Kidney (tissue), 14 donors: ENCODE data around the gene RSPH6A. TPM values are rescaled to one million over a fixed set of nuclear protein-coding genes. Genes with fewer than 3 reads are reported as not detected.

Experiments used
- DNase-seq, 5 donors: peaks; one replicate each; pipeline ENCODE4 v3.0.0-alpha.2; 2013 to 2020
- FAIRE-seq: peaks from 2 replicates; lab custom pipeline; 2012; peaks lifted over from hg19 to GRCh38; lab: Jason Lieb, UNC
- H3K27ac ChIP-seq, 2 donors: one replicate each; pipeline ENCODE4 v1.7.0; 2013; ENCODE audit warnings: low read depth in 2 of 2, low read length in 2 of 2, inconsistent platforms in 1 of 2
- H3K27me3 ChIP-seq: one replicate; pipeline ENCODE4 v1.7.1; 2013; ENCODE audit warnings: low read length, inconsistent platforms; ENCODE audit not compliant: control insufficient read depth, insufficient read depth
- H3K36me3 ChIP-seq, 3 donors: one replicate each; pipeline versions ENCODE4 v1.7.0 to v1.7.1; 2013; ENCODE audit warnings: low read length in 3 of 3, control low read depth in 1 of 3, inconsistent platforms in 1 of 3; ENCODE audit not compliant: insufficient read depth in 3 of 3, control insufficient read depth in 2 of 3
- H3K4me1 ChIP-seq, 3 donors: one replicate each; pipeline versions ENCODE4 v1.7.0 to v1.7.1; 2013; ENCODE audit warnings: low read length in 3 of 3, inconsistent platforms in 1 of 3, low read depth in 1 of 3; ENCODE audit not compliant: control insufficient read depth in 2 of 3, insufficient read depth in 2 of 3
- H3K4me3 ChIP-seq, 3 donors: one replicate each; pipeline versions ENCODE4 v1.7.0 to v1.8.1; 2013; ENCODE audit warnings: low read length in 3 of 3, control low read depth in 1 of 3, inconsistent platforms in 1 of 3
- H3K9ac ChIP-seq, 3 donors: one replicate each; pipeline versions ENCODE4 v1.7.0 to v1.7.1; 2013; ENCODE audit warnings: low read length in 3 of 3, control low read depth in 1 of 3, inconsistent platforms in 1 of 3
- H3K9me3 ChIP-seq, 3 donors: one replicate each; pipeline versions ENCODE4 v1.7.0 to v1.7.1; 2013; ENCODE audit warnings: low read length in 3 of 3, control low read depth in 1 of 3, inconsistent platforms in 1 of 3; ENCODE audit not compliant: control insufficient read depth in 2 of 3, insufficient read depth in 1 of 3
- intact Hi-C: fragments of 100-400 bp; cut with DNase I; formaldehyde crosslinking; loops from one replicate; pipeline ENCODE4 v1.11.1; 2022
- polyA plus RNA-seq: library from polyadenylated mRNA; stranded (reverse); fragments of 350-450 nt; fragmentation: Illumina TruSeq; extraction: RNeasy Lipid Tissue Mini Kit (QIAGEN cat#74804); gene quantifications from one replicate; pipeline ENCODE4 v1.2.3, GENCODE V29; 2014; ENCODE audit warnings: low read depth, low replicate concordance; ENCODE audit not compliant: insufficient read depth
- total RNA-seq: library from RNA; stranded (reverse); fragmentation: NEBNext Ultra II Directional; extraction: Animal tissue kit (Norgen Biotek cat#: 25700); gene quantifications from one replicate; pipeline ENCODE4 v1.2.1, GENCODE V29; 2021
- TF ChIP-seq, protein P1 (sequence below): IDR thresholded peaks from 3 replicates; pipeline ENCODE4 v1.5.1; 2012; ENCODE audit warnings: mild to moderate bottlenecking, moderate library complexity, borderline replicate concordance; ENCODE audit not compliant: insufficient read depth; ENCODE audit errors: extremely low read depth
- donor health status: control.
- donor health status: control.
- donor health status: control.
- donor health status: control.
- donor health status: control.
- donor health status: DM: yes; HTN: yes; CAD: no.
- donor health status: Normal renal cell carcinoma (clear cell type).

Gene RSPH6A
- total and polyA plus RNA-seq, 2 donors from 2014 or later: 0.13 TPM; not detected in 1

DNA sequence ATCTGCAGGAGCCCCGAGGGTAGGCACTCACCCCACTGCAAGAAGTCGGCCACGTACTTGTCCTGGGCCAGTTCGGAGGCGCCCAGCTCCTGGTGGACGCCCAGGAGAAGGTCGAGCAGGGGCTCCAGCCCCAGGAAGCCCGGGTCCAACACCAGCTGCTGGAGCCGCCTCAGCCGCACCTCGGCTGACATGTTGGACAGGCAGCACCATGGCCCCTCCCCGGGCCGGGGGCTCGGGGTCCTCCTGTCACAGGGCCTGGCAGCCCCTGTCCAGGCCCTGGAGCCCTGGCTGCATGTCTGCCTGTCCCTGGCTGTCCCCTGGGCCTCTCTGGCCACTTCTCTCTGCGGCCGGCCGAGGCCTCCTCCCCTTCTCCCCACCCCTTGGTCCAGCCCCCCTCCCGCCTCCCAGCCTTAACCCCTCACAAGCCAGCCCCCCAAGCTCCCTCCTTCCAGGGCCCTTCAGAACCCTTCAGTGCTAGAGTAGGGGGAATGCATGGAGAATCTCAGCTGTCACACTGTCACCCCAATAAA, 32.9 kb downstream of the RSPH6A start, which contains the start of gene DMPK:
Gene DMPK (minus strand): TSS at position 329 of the 530 bp plus-strand sequence. CDS start 138 bp downstream, at position 191.
- H3K4me1 ChIP-seq: peaks cover 0 to 24% (median 0%) of the 10 kb centered on the region in 3 donors
- FAIRE-seq: no peak
- H3K9me3 ChIP-seq: no peaks in the 10 kb centered on the region
- intact Hi-C loops: no loop called here
- H3K27me3 ChIP-seq: no peaks in the 10 kb centered on the region
- peaks cover 0 to 5% (median 3%) of the 10 kb centered on the region in 3 donors for H3K36me3 ChIP-seq
- peak within 1 kb of the TSS in 1 of 3 donors; percentile 40 for H3K9ac ChIP-seq
- TF ChIP-seq, protein P1, sequence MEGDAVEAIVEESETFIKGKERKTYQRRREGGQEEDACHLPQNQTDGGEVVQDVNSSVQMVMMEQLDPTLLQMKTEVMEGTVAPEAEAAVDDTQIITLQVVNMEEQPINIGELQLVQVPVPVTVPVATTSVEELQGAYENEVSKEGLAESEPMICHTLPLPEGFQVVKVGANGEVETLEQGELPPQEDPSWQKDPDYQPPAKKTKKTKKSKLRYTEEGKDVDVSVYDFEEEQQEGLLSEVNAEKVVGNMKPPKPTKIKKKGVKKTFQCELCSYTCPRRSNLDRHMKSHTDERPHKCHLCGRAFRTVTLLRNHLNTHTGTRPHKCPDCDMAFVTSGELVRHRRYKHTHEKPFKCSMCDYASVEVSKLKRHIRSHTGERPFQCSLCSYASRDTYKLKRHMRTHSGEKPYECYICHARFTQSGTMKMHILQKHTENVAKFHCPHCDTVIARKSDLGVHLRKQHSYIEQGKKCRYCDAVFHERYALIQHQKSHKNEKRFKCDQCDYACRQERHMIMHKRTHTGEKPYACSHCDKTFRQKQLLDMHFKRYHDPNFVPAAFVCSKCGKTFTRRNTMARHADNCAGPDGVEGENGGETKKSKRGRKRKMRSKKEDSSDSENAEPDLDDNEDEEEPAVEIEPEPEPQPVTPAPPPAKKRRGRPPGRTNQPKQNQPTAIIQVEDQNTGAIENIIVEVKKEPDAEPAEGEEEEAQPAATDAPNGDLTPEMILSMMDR: no peak
- H3K27ac ChIP-seq: peak within 1 kb of the TSS; percentile 51 to 61
- peak in 2 of 5 donors; percentile 27 to 92 for DNase-seq
- peak within 1 kb of the TSS in 1 of 3 donors; percentile 32 for H3K4me3 ChIP-seq

DNA sequence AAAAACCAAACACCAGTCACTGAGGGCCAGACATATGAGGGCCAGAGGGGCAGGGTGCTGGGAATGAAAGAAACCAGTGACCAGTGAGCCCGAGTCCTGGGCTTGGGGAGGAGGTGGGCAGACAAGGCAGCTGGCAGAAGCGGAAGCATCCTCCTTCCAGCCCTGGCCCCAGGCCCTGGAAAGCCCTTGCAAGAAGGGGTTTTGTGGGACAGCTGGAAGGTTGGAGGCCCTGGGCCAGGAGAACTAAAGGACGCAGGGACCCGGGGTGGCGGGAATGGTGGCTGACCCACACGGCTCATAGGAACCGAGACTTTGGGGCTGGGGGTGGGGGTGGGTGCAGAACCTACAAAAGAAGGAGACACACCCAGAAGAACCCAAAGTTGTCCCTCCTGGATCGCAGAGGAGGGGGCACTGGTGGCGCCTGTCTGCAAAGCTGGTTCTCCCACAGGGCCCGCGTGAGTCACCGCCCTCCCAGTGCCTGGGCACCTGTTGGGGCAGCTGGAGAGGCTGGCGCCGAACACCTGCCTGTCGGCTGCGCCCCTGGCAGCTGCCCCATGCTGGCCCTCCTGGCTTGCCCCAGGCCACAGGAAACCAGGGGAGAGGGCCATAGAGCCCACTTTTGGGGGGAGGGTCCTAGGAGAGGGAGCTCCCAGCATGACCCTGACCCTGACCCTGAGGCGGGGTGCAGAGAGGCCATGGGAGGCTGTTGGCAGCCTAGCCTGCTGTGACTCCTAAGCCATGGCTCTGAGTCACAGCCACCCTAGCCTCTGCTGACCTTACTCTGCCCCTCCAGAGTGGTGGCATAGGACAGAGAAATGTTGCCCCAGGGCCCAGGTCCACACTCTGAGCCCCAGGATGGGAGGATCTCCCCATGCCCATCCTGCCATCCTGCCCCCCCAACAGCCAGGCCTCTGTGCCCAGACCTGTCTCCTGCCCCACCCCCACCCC, 33.6 kb downstream of the RSPH6A start:
- DNase-seq (peak in 2 of 5 donors; percentile 66 to 83), FAIRE-seq (no peak)
- Histone ChIP-seq H3K9me3 (no peaks in the 10 kb centered on the region), H3K9ac (peak overlapping the region in 1 of 3 donors; percentile 22), H3K4me3 (peak overlapping the region in 1 of 3 donors; percentile 32), H3K27ac (peak overlapping the region in 1 of 2 donors; percentile 61), H3K4me1 (peaks cover 0 to 24% (median 0%) of the 10 kb centered on the region in 3 donors), H3K27me3 (no peaks in the 10 kb centered on the region), H3K36me3 (peaks cover 0 to 5% (median 0%) of the 10 kb centered on the region in 3 donors)
- intact Hi-C loops: no loop called here
- TF ChIP-seq, protein P1: no peak

DNA sequence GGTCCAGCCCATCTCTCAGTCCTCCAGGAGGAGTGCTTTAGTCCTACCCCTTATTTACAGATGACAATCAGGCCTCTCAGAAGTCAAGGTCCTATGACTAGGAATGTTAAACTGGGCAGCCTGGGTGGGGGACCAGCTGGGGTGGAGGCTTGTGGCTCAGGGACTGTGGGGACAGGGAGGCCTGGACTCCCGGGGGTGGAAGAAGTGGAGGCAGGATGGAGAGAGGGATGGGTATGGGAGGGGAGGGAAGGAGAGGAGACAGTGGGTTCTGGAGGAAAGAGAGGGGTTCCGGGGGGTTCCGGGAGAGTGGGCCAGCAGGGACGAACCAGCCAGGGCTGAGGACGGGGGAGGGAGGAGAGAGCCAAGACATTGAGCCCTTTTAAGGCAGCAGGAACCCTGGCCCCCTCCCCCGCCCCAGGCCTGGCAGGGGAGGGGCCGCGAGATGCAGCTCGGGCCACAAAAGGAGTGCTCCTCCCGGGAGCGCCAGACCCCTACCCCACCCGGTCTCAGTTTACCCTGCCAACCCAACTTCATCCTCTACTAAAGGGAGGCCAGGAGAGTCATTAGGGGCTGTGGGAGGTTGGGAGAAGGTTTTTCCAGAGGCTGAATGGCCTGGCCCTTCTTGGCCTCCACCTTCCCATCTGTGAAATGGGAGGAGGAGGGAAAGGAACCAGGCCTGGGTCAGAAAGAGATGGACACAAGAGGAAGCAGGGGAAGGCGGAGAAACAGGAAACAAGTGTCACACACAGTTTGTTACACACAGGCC, 34.5 kb downstream of the RSPH6A start:
- no peaks in the 10 kb centered on the region for H3K27me3 ChIP-seq
- peaks cover 0 to 5% (median 0%) of the 10 kb centered on the region in 3 donors for H3K36me3 ChIP-seq
- TF ChIP-seq, protein P1: no peak
- H3K27ac ChIP-seq: no peak overlapping the region
- H3K4me1 ChIP-seq: peaks cover 0 to 24% (median 0%) of the 10 kb centered on the region in 3 donors
- FAIRE-seq: no peak
- H3K9ac ChIP-seq: peak overlapping the region in 1 of 3 donors; percentile 22
- H3K9me3 ChIP-seq: no peaks in the 10 kb centered on the region
- intact Hi-C loops: no loop called here
- peak overlapping the region in 1 of 3 donors; percentile 32 for H3K4me3 ChIP-seq
- DNase-seq: peak in 1 of 5 donors; percentile 66
